Gastroesophageal sphincter (tissue), 4 donors: ENCODE measurements around the gene BPIFA2. TPM values are rescaled to one million over a fixed set of nuclear protein-coding genes. Genes with fewer than 3 reads are reported as not detected.
"Not testable (repeated sequence)": the region's sequence is repeated elsewhere in the genome, so short reads cannot be mapped to it uniquely, and the experiment has no call there.

Experiments used
- ATAC-seq: fragments of 150-250 bp; one replicate; pipeline ENCODE4 v1.9.1; 2016; ENCODE audit warnings: mild to moderate bottlenecking, moderate library complexity
- H3K27ac ChIP-seq, 4 donors: fragments of 200-600 bp; sonication (generic) in 3 of 4; 1 replicate in 3 of 4; 2 replicates in 1 of 4; pipeline ENCODE4 v1.5.1; 2016 to 2019
- H3K27me3 ChIP-seq: fragments of 200-600 bp; sonication (generic); one replicate; pipeline ENCODE4 v1.5.1; 2019
- H3K36me3 ChIP-seq, 2 donors: fragments of 200-600 bp; sonication (generic); one replicate each; pipeline ENCODE4 v1.5.1; 2019; ENCODE audit warnings: control low read depth in 1 of 2
- H3K4me1 ChIP-seq, 3 donors: fragments of 200-600 bp; sonication (generic); 1 replicate in 2 of 3; 2 replicates in 1 of 3; pipeline ENCODE4 v1.5.1; 2016 to 2019; ENCODE audit warnings: control low read depth in 2 of 3
- H3K4me3 ChIP-seq, 2 donors: fragments of 200-600 bp; sonication (generic); one replicate each; pipeline ENCODE4 v1.5.1; 2019; ENCODE audit warnings: mild to moderate bottlenecking in 1 of 2, moderate library complexity in 1 of 2
- H3K9me3 ChIP-seq, 3 donors: fragments of 200-600 bp; sonication (generic); one replicate each; pipeline ENCODE4 v1.5.1; 2017 to 2019; ENCODE audit warnings: control low read depth in 2 of 3
- CTCF ChIP-seq, 4 experiments: fragments of 200-600 bp in 2 of 4; fragments of 450-650 bp in 2 of 4; sonication (generic) in 1 of 4; IDR thresholded peaks; one replicate each; pipeline ENCODE4 v1.5.1; 2017 to 2019; ENCODE audit warnings: antibody characterized with exemption in 4 of 4, mild to moderate bottlenecking in 2 of 4, moderate library complexity in 2 of 4
- EP300 ChIP-seq: sonication (generic); formaldehyde crosslinking; IDR thresholded peaks from one replicate; pipeline ENCODE4 v1.6.1; 2017; ENCODE audit warnings: antibody characterized with exemption, mild to moderate bottlenecking
- POLR2A ChIP-seq, 2 donors: fragments of 450-650 bp; IDR thresholded peaks; one replicate each; pipeline ENCODE4 v1.6.1; 2017; ENCODE audit warnings: antibody characterized with exemption in 2 of 2, mild to moderate bottlenecking in 2 of 2, moderate library complexity in 1 of 2
- POLR2AphosphoS5 ChIP-seq: sonication (generic); formaldehyde crosslinking; IDR thresholded peaks from one replicate; pipeline ENCODE4 v1.6.1; 2017; ENCODE audit warnings: antibody characterized with exemption
- WGBS, 2 donors: methylation state at CpG; one replicate each; pipeline ENCODE4 v1.1.5; 2018; ENCODE audit warnings: low coverage in 1 of 2; 5-methylcytosine and 5-hydroxymethylcytosine counted together
- total RNA-seq, 4 donors: library from RNA; depleted of rRNA; stranded (reverse); fragments of >200 nt; gene quantifications; one replicate each; pipeline ENCODE4 v1.1.0, GENCODE V29; 2016

The BPIFA2 gene, protein sequence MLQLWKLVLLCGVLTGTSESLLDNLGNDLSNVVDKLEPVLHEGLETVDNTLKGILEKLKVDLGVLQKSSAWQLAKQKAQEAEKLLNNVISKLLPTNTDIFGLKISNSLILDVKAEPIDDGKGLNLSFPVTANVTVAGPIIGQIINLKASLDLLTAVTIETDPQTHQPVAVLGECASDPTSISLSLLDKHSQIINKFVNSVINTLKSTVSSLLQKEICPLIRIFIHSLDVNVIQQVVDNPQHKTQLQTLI
- 1 to 10 TPM in 1 of 4 donors, under 1 TPM in 1, not detected in 2; 0.42 to 2.0 TPM for total RNA-seq

DNA sequence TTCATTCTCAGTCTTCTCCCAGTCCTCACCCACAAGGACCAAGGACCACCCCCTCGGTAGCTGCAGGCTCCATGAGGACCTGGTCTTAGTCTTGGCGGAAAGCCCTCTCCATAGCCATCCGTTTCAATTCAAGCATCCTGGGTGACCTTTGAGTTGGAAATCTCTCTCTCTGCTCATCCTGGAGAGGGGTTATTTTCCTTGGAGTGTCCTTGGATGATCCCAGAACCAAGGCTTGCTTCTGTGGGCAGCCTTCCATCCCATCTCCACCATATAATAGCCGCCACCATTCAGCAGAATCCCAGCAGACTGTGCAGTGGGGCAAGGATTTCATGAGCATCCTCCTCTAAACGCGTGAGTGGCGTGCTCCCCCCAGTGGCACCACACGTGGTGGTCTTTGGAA lies at the start of gene BPIFA2:
TSS of gene BPIFA2 (plus strand) at position 301 of the 400 bp plus-strand sequence. CDS start 987 bp downstream, outside the sequence.
- Histone ChIP-seq H3K9me3 (peaks cover 0 to 31% (median 0%) of the 10 kb centered on the region in 3 donors), H3K36me3 (no peaks in the 10 kb centered on the region), H3K4me3 (no peak within 1 kb of the TSS), H3K27ac (no peak within 1 kb of the TSS), H3K4me1 (no peaks in the 10 kb centered on the region), H3K27me3 (peaks cover 11% of the 10 kb centered on the region)
- 52 to 79% methylated on average over 2 to 6 of the region's 8 CpGs for WGBS, 2 donors
- TF ChIP-seq POLR2A (IDR thresholded peaks at IDR 0.05) = no peak
- ATAC-seq = no peak

DNA sequence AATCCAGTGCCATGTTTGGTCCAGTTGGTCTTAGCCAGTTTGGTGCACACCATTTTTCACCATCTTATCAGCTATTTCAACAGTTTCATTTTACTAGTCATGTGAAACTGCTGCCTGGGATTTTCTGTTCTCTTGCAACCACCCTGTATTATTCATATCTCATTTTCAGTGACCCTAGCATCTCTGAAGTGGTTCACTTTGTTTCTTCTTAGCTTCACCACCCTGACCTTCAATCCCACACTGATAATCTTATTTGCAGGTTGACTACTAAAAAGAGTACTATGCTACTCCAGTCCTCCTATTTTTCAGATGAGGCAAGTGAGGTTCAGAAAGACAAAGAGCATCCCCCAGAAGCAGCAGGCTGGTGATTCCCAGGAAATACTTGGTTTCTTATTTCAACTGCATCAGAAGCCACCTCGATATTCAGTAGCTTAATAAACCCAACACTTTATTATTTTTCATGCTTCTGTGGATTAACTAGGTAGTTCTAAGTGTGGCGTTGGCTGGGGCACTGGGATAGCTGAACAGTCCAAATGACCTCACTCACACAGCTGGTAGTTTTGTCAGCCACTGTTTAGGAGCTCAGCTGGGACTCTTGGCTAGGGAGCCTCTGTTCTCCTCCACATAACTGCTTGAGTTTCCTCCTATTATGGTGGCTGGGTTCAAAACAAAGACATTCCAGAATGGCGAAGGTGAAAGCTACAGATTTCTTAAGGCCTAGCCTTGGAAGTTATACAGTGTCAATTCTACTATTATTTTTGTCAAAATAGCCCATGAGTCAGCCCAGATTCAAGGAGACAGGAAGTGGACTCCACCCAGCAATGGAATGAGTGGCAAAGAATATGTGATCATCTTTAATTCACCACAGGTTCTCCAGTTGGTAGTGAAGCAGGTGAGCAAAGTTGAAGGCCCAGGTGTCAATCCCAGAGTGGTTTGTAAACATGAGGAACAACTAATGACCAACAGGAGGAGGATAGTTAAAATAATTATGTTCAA lies 47.9 kb upstream of the BPIFA2 start:
- Histone ChIP-seq H3K9me3 (peaks cover 0 to 9% (median 0%) of the 10 kb centered on the region in 3 donors), H3K4me1 (no peaks in the 10 kb centered on the region), H3K36me3 (no peaks in the 10 kb centered on the region), H3K27ac (no peak overlapping the region), H3K4me3 (no peak overlapping the region), H3K27me3 (peaks cover 20% of the 10 kb centered on the region)
- 50 to 70% methylated on average over 1 to 3 of the region's 3 CpGs for WGBS, 2 donors
- TF ChIP-seq CTCF (IDR thresholded peaks at IDR 0.05) (no peak), POLR2AphosphoS5 (no peak), EP300 (no peak), POLR2A (IDR thresholded peaks at IDR 0.05) (no peak)
- no peak for ATAC-seq

DNA sequence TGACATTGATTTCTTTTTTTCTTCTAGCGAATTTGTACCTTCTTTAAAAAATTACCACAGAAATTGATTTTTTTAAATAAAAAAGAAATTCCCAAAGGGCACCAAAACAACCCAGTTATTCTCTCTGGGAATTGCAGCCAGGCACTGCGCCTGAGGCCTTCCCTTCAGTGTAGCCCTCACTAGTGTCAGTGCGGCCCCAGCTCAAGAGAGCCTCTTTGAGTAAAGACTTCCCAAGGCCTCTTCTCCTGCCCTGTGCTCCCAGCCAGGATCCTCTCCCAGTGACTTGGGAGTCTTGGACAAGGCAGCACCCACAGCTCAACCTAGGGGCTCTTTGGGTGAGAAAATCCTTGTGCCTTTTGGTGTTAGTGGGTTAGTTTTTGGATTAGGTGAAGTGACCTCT lies 47.0 kb upstream of the BPIFA2 start:
- H3K9me3 ChIP-seq = peaks cover 0 to 9% (median 0%) of the 10 kb centered on the region in 3 donors
- H3K27ac ChIP-seq = no peak overlapping the region
- TF ChIP-seq POLR2AphosphoS5 (no peak), CTCF (IDR thresholded peaks at IDR 0.05) (no peak), EP300 (no peak), POLR2A (IDR thresholded peaks at IDR 0.05) (no peak)
- no peak for ATAC-seq
- no peaks in the 10 kb centered on the region for H3K4me1 ChIP-seq
- H3K4me3 ChIP-seq = no peak overlapping the region
- WGBS, 2 donors = 80 to 100% methylated on average over 1 of the region's 3 CpGs
- no peaks in the 10 kb centered on the region for H3K36me3 ChIP-seq
- peaks cover 29% of the 10 kb centered on the region for H3K27me3 ChIP-seq

DNA sequence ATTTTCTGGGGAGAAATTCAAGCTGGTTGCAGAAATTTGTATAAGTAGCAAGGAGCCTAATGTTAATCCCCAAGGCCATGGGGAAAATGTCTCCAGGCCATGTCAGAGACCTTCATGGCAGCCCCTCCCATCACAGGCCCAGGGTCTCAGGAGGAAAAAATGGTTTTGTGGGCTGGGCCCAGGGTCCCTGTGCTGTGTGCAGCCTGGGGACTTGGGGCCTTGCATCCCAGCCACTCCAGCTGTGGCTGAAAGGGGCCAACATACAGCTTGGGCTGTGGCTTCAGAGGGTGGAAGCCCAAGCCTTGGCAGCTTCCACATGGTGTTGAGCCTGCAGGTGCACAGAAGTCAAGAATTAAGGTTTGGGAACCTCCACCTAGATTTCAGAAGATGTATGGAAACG lies 45.7 kb upstream of the BPIFA2 start:
- H3K27ac ChIP-seq, H3K36me3 ChIP-seq, ATAC-seq, H3K9me3 ChIP-seq, H3K4me1 ChIP-seq, H3K4me3 ChIP-seq: not testable (repeated sequence)
- H3K27me3 ChIP-seq = peaks cover 29% of the 10 kb centered on the region
- WGBS, 2 donors = 20% methylated on average over 1 of the region's 1 CpG; no CpG with 5 or more reads in 1 of the 2 donors

GRCh38 chr20:33124261-33124660 lies 43.7 kb upstream of the BPIFA2 start:
- ATAC-seq = no peak

More at GRCh38 chr20:33124261-33124660, 43.7 kb upstream of the BPIFA2 start:
- peaks cover 0 to 9% (median 0%) of the 10 kb centered on the region in 3 donors for H3K9me3 ChIP-seq
- H3K36me3 ChIP-seq = no peaks in the 10 kb centered on the region
- H3K4me1 ChIP-seq = no peaks in the 10 kb centered on the region
- no peak overlapping the region for H3K27ac ChIP-seq
- peaks cover 24% of the 10 kb centered on the region for H3K27me3 ChIP-seq
- no peak overlapping the region for H3K4me3 ChIP-seq
- TF ChIP-seq POLR2AphosphoS5 = no peak
- TF ChIP-seq EP300 = no peak
- no peak for TF ChIP-seq CTCF (IDR thresholded peaks at IDR 0.05)
- no peak for TF ChIP-seq POLR2A (IDR thresholded peaks at IDR 0.05)
- WGBS, 2 donors = 75% methylated on average over 2 of the region's 2 CpGs; no CpG with 5 or more reads in 1 of the 2 donors
